GM23338 (cell line): Measurements from ENCODE around the gene ODF4. TPM values are rescaled to one million over a fixed set of nuclear protein-coding genes. Genes with fewer than 3 reads are reported as not detected.

ENCODE experiments used
- ATAC-seq: fragments of 200-7000 bp; cut with Tn5 transposase; 3 replicates; pipeline ENCODE4 v1.9.1; 2020
- DNase-seq: peaks from one replicate; pipeline ENCODE4 v3.0.0-alpha.2; 2015; ENCODE audit warnings: low spot score
- H2AFZ ChIP-seq: fragments of 200-600 bp; sonication (generic); 2 replicates; pipeline ENCODE4 v1.8.0; 2016; ENCODE audit warnings: antibody characterized with exemption, mild to moderate bottlenecking, moderate library complexity
- H3F3A ChIP-seq: fragments of 200-600 bp; sonication (generic); replicated peaks from 2 replicates; pipeline ENCODE4 v1.8.0; 2017; ENCODE audit warnings: antibody characterized with exemption, mixed run types, low read depth
- H3K27ac ChIP-seq: fragments of 200-600 bp; sonication (generic); 2 replicates; pipeline ENCODE4 v1.6.1; 2016; ENCODE audit warnings: low read depth
- H3K27me3 ChIP-seq: fragments of 200-600 bp; sonication (generic); 2 replicates; pipeline ENCODE4 v1.8.0; 2016; ENCODE audit warnings: mild to moderate bottlenecking, mixed run types, moderate library complexity; ENCODE audit not compliant: insufficient read depth
- H3K36me3 ChIP-seq: fragments of 200-600 bp; sonication (generic); 2 replicates; pipeline ENCODE4 v1.8.0; 2016; ENCODE audit warnings: mild to moderate bottlenecking; ENCODE audit not compliant: insufficient read depth
- H3K4me1 ChIP-seq: fragments of 200-600 bp; sonication (generic); 2 replicates; pipeline ENCODE4 v1.8.0; 2016; ENCODE audit warnings: mild to moderate bottlenecking, moderate library complexity; ENCODE audit not compliant: insufficient read depth
- H3K4me2 ChIP-seq: fragments of 200-600 bp; sonication (generic); 2 replicates; pipeline ENCODE4 v1.7.1; 2017; ENCODE audit warnings: mixed run types
- H3K4me3 ChIP-seq: fragments of 200-600 bp; sonication (generic); 2 replicates; pipeline ENCODE4 v1.6.1; 2016; ENCODE audit warnings: mixed run types
- H3K79me2 ChIP-seq: fragments of 200-600 bp; sonication (generic); replicated peaks from 2 replicates; pipeline ENCODE4 v1.8.0; 2017; ENCODE audit warnings: mild to moderate bottlenecking; ENCODE audit not compliant: insufficient read depth
- H3K9me2 ChIP-seq: fragments of 200-600 bp; sonication (generic); 2 replicates; pipeline ENCODE4 v1.8.0; 2017; ENCODE audit not compliant: insufficient read depth
- H4K20me1 ChIP-seq: fragments of 200-600 bp; sonication (generic); replicated peaks from 2 replicates; pipeline ENCODE4 v1.8.0; 2017; ENCODE audit warnings: mild to moderate bottlenecking; ENCODE audit not compliant: insufficient read depth
- H3K27ac Mint-ChIP-seq: 2 replicates; pipeline ENCODE4 v1.8.0; 2020; ENCODE audit warnings: inconsistent platforms, mild to moderate bottlenecking, moderate library complexity, mixed read lengths
- H3K27me3 Mint-ChIP-seq: 3 replicates; pipeline ENCODE4 v1.8.0; 2022; ENCODE audit warnings: low read depth, mild to moderate bottlenecking, moderate library complexity, mixed read lengths, inconsistent platforms; ENCODE audit not compliant: insufficient read depth, poor library complexity
- H3K36me3 Mint-ChIP-seq: 3 replicates; pipeline ENCODE4 v1.8.0; 2021; ENCODE audit warnings: low read depth, mild to moderate bottlenecking, inconsistent platforms, moderate library complexity, mixed read lengths
- H3K4me1 Mint-ChIP-seq: 3 replicates; pipeline ENCODE4 v1.8.0; 2020; ENCODE audit warnings: mild to moderate bottlenecking, inconsistent platforms, mixed read lengths
- H3K4me3 Mint-ChIP-seq: 3 replicates; pipeline ENCODE4 v1.8.0; 2021; ENCODE audit warnings: moderate library complexity, mild to moderate bottlenecking, inconsistent platforms, mixed read lengths
- H3K9me3 Mint-ChIP-seq: 3 replicates; pipeline ENCODE4 v1.8.0; 2020; ENCODE audit warnings: moderate library complexity, mild to moderate bottlenecking, inconsistent platforms, mixed read lengths
- CREB1 ChIP-seq: fragments of 250-450 bp; sonication (Bioruptor Pico); IDR thresholded peaks from 2 replicates; pipeline ENCODE4 v1.5.0; 2020; ENCODE audit warnings: low read depth, mild to moderate bottlenecking, moderate library complexity
- CTCF ChIP-seq, 2 experiments: fragments of 200-600 bp in 1 of 2; sonication (generic) in 1 of 2; conservative IDR thresholded peaks; 2 replicates each; pipeline versions ENCODE4 v1.5.1 to v1.6.1; 2016 to 2017; ENCODE audit warnings: antibody characterized with exemption in 2 of 2, low read depth in 2 of 2, mild to moderate bottlenecking in 2 of 2, moderate library complexity in 1 of 2
- ETS1 ChIP-seq: IDR thresholded peaks from 2 replicates; pipeline ENCODE4 v1.6.1; 2016; ENCODE audit warnings: antibody characterized with exemption
- EZH2 ChIP-seq: fragments of 200-600 bp; sonication (generic); IDR thresholded peaks from one replicate; pipeline ENCODE4 v1.8.0; 2017; ENCODE audit warnings: antibody characterized with exemption, mild to moderate bottlenecking, low read depth; ENCODE audit not compliant: unreplicated experiment
- EZH2phosphoT487 ChIP-seq: fragments of 200-600 bp; sonication (generic); IDR thresholded peaks from one replicate; pipeline ENCODE4 v1.8.1; 2018; ENCODE audit warnings: antibody characterized with exemption; ENCODE audit not compliant: unreplicated experiment
- JUNB ChIP-seq: IDR thresholded peaks from one replicate; pipeline ENCODE4 v1.6.1; 2016; ENCODE audit warnings: antibody characterized with exemption; ENCODE audit not compliant: unreplicated experiment
- NANOG ChIP-seq: IDR thresholded peaks from 2 replicates; pipeline ENCODE4 v1.6.1; 2016; ENCODE audit warnings: antibody characterized with exemption, borderline replicate concordance
- POLR2AphosphoS5 ChIP-seq: IDR thresholded peaks from 2 replicates; pipeline ENCODE4 v1.6.1; 2016; ENCODE audit warnings: antibody characterized with exemption, low read depth
- REST ChIP-seq: IDR thresholded peaks from one replicate; pipeline ENCODE4 v1.6.1; 2018; ENCODE audit warnings: antibody characterized with exemption; ENCODE audit not compliant: unreplicated experiment
- STAT1 ChIP-seq: IDR thresholded peaks from one replicate; pipeline ENCODE4 v1.6.1; 2016; ENCODE audit warnings: antibody characterized with exemption; ENCODE audit not compliant: unreplicated experiment
- ZNF114 ChIP-seq: fragments of 250-450 bp; sonication (Bioruptor Pico); IDR thresholded peaks from 2 replicates; pipeline ENCODE4 v1.5.0; 2020; ENCODE audit warnings: mild to moderate bottlenecking, moderate library complexity
- ZNF331 ChIP-seq: fragments of 250-450 bp; sonication (Bioruptor Pico); IDR thresholded peaks from 2 replicates; pipeline ENCODE4 v1.5.0; 2020; ENCODE audit warnings: low read depth, mild to moderate bottlenecking, moderate library complexity
- ZNF462 ChIP-seq: fragments of 250-450 bp; sonication (Bioruptor Pico); IDR thresholded peaks from 2 replicates; pipeline ENCODE4 v1.5.0; 2020; ENCODE audit warnings: mild to moderate bottlenecking, moderate library complexity
- polyA plus RNA-seq: library from polyadenylated mRNA; unstranded; fragments of >200 nt; fragmentation: Nextera tagmentation; extraction: Ambion mirVana; gene quantifications from 2 replicates; pipeline ENCODE4 v1.2.1, GENCODE V29; 2016
- total RNA-seq: library from RNA; depleted of rRNA; stranded (reverse); fragments of >200 nt; shearing (Covaris generic); gene quantifications from 2 replicates; pipeline ENCODE4 v1.2.3, GENCODE V29; 2014

ODF4 gene
- total and polyA plus RNA-seq, 2 experiments from 2014 or later, result not detected

- no peak for ATAC-seq
- no peaks in the 10 kb centered on the region for H3K9me3 Mint-ChIP-seq
- no peaks in the 10 kb centered on the region for H3K4me1 Mint-ChIP-seq
- Histone ChIP-seq H4K20me1 (no peaks in the 10 kb centered on the region), H3K4me1 (0 out of 2 replicates have a peak, but pooled peaks cover 4% of the 10 kb centered on the region), H3K36me3 (no peaks in the 10 kb centered on the region), H3K79me2 (no peaks in the 10 kb centered on the region), H3K27me3 (no peaks in the 10 kb centered on the region), H3K4me3 (no peak overlapping the region), H3K4me2 (no peak overlapping the region), H3K9me2 (no peaks in the 10 kb centered on the region), H3F3A (no peaks in the 10 kb centered on the region; the same call in 1 of the 2 replicates), H3K27ac (no peak overlapping the region), H2AFZ (no peak overlapping the region)
- TF ChIP-seq REST, result no peak
- no peak for TF ChIP-seq EZH2phosphoT487
- no peak for TF ChIP-seq ZNF462 (CRISPR knock-in tag)
- TF ChIP-seq EZH2, result no peak
- no peak for TF ChIP-seq JUNB
- TF ChIP-seq CREB1 (CRISPR knock-in tag), result no peak
- TF ChIP-seq STAT1, result no peak
- TF ChIP-seq ETS1, result no peak
- no peak for TF ChIP-seq ZNF331 (CRISPR knock-in tag)
- no peak for TF ChIP-seq POLR2AphosphoS5
- no peak for TF ChIP-seq NANOG
- no peak for TF ChIP-seq ZNF114
- TF ChIP-seq CTCF (conservative IDR thresholded peaks at IDR 0.05; ENCODE audit: low read depth in 2 of 2), result no peak
- no peak overlapping the region for H3K4me3 Mint-ChIP-seq
- H3K36me3 Mint-ChIP-seq, result no peaks in the 10 kb centered on the region
- no peaks in the 10 kb centered on the region for H3K27me3 Mint-ChIP-seq
- no peak overlapping the region for H3K27ac Mint-ChIP-seq
- DNase-seq, result no peak
These were observed 54.0 kb downstream of the ODF4 start for GRCh38 chr17:8393470-8394231.
